Stomach smooth muscle (tissue), 2 donors: Measurements from ENCODE around the gene CCR2.
"Not testable (repeated sequence)": the region's sequence is repeated elsewhere in the genome, so short reads cannot be mapped to it uniquely, and the experiment has no call there.

Source experiments
- H3K27ac ChIP-seq: one replicate; pipeline ENCODE4 v1.7.0; 2013; ENCODE audit warnings: mild to moderate bottlenecking, low read length, inconsistent platforms
- H3K27me3 ChIP-seq, 2 donors: one replicate each; pipeline ENCODE4 v1.7.0; 2013; ENCODE audit warnings: low read length in 2 of 2; ENCODE audit not compliant: insufficient read depth in 2 of 2, control insufficient read depth in 1 of 2
- H3K36me3 ChIP-seq, 2 donors: one replicate each; pipeline ENCODE4 v1.7.0; 2013; ENCODE audit warnings: low read length in 2 of 2; ENCODE audit not compliant: control insufficient read depth in 2 of 2, insufficient read depth in 2 of 2
- H3K4me1 ChIP-seq: one replicate; pipeline ENCODE4 v1.7.0; 2013; ENCODE audit warnings: low read length; ENCODE audit not compliant: control insufficient read depth, insufficient read depth
- H3K4me3 ChIP-seq, 2 donors: one replicate each; pipeline ENCODE4 v1.7.0; 2013; ENCODE audit warnings: low read length in 2 of 2
- H3K9ac ChIP-seq, 2 donors: one replicate each; pipeline ENCODE4 v1.7.0; 2013; ENCODE audit warnings: low read length in 2 of 2, mild to moderate bottlenecking in 1 of 2
- H3K9me3 ChIP-seq, 2 donors: one replicate each; pipeline ENCODE4 v1.7.0; 2013; ENCODE audit warnings: low read length in 2 of 2; ENCODE audit not compliant: control insufficient read depth in 2 of 2
- donor health status: healthy.
- donor health status: Pancreatic carcinoma.

The CCR2 gene

GRCh38 chr3:46380471-46381221 lies 26.7 kb downstream of the CCR2 start:
- Histone ChIP-seq H3K9ac (no peak overlapping the region), H3K4me3 (no peak overlapping the region), H3K4me1 (no peaks in the 10 kb centered on the region), H3K27me3 (peaks cover 0 to 2% of the 10 kb centered on the region in 2 donors), H3K9me3 (no peaks in the 10 kb centered on the region), H3K36me3 (no peaks in the 10 kb centered on the region), H3K27ac (no peak overlapping the region)

GRCh38 chr3:46381625-46382024 lies 27.7 kb downstream of the CCR2 start:
- peaks cover 0 to 2% of the 10 kb centered on the region in 2 donors for H3K27me3 ChIP-seq
- no peaks in the 10 kb centered on the region for H3K9me3 ChIP-seq
- H3K36me3 ChIP-seq: no peaks in the 10 kb centered on the region
- H3K27ac ChIP-seq: no peak overlapping the region
- no peak overlapping the region for H3K9ac ChIP-seq
- H3K4me3 ChIP-seq: no peak overlapping the region
- no peaks in the 10 kb centered on the region for H3K4me1 ChIP-seq

- H3K9ac ChIP-seq: no peak overlapping the region
- H3K27ac ChIP-seq: no peak overlapping the region
- H3K36me3 ChIP-seq: no peaks in the 10 kb centered on the region
- H3K9me3 ChIP-seq: no peaks in the 10 kb centered on the region
- H3K4me3 ChIP-seq: no peak overlapping the region
- no peaks in the 10 kb centered on the region for H3K4me1 ChIP-seq
- H3K27me3 ChIP-seq: no peaks in the 10 kb centered on the region
These were observed 29.5 kb downstream of the CCR2 start for GRCh38 chr3:46383211-46383950.

- no peaks in the 10 kb centered on the region for H3K36me3 ChIP-seq
- H3K9me3 ChIP-seq: no peaks in the 10 kb centered on the region
- no peaks in the 10 kb centered on the region for H3K4me1 ChIP-seq
- no peaks in the 10 kb centered on the region for H3K27me3 ChIP-seq
- H3K4me3 ChIP-seq: no peak overlapping the region
- no peak overlapping the region for H3K27ac ChIP-seq
- H3K9ac ChIP-seq: no peak overlapping the region
These were observed 30.0 kb downstream of the CCR2 start for GRCh38 chr3:46383951-46384330.

GRCh38 chr3:46386205-46386604 lies 32.3 kb downstream of the CCR2 start:
- Histone ChIP-seq H3K27ac (no peak overlapping the region), H3K9me3 (no peaks in the 10 kb centered on the region), H3K4me3 (no peak overlapping the region), H3K27me3 (no peaks in the 10 kb centered on the region), H3K36me3 (no peaks in the 10 kb centered on the region), H3K9ac (no peak overlapping the region), H3K4me1 (no peaks in the 10 kb centered on the region)

GRCh38 chr3:46388847-46389246 lies 34.9 kb downstream of the CCR2 start:
- not testable (repeated sequence) for H3K4me3 ChIP-seq, H3K9me3 ChIP-seq, H3K36me3 ChIP-seq, H3K9ac ChIP-seq, H3K4me1 ChIP-seq, H3K27ac ChIP-seq, H3K27me3 ChIP-seq

- no peaks in the 10 kb centered on the region for H3K36me3 ChIP-seq
- H3K27ac ChIP-seq: no peak overlapping the region
- H3K4me3 ChIP-seq: no peak overlapping the region
- H3K9ac ChIP-seq: no peak overlapping the region
- no peaks in the 10 kb centered on the region for H3K9me3 ChIP-seq
- no peaks in the 10 kb centered on the region for H3K27me3 ChIP-seq
- H3K4me1 ChIP-seq: no peaks in the 10 kb centered on the region
These were observed 35.4 kb downstream of the CCR2 start for GRCh38 chr3:46389306-46389705.

- not testable (repeated sequence) for H3K27ac ChIP-seq, H3K4me1 ChIP-seq, H3K4me3 ChIP-seq, H3K36me3 ChIP-seq, H3K9ac ChIP-seq, H3K27me3 ChIP-seq, H3K9me3 ChIP-seq
These were observed 37.6 kb downstream of the CCR2 start for GRCh38 chr3:46391526-46391925.

GRCh38 chr3:46393011-46393410 lies 39.1 kb downstream of the CCR2 start:
- H3K27me3 ChIP-seq: no peaks in the 10 kb centered on the region
- no peaks in the 10 kb centered on the region for H3K9me3 ChIP-seq
- no peak overlapping the region for H3K27ac ChIP-seq
- no peaks in the 10 kb centered on the region for H3K4me1 ChIP-seq
- no peaks in the 10 kb centered on the region for H3K36me3 ChIP-seq
- H3K9ac ChIP-seq: no peak overlapping the region
- H3K4me3 ChIP-seq: no peak overlapping the region

- no peak overlapping the region for H3K9ac ChIP-seq
- no peaks in the 10 kb centered on the region for H3K36me3 ChIP-seq
- H3K27me3 ChIP-seq: no peaks in the 10 kb centered on the region
- no peak overlapping the region for H3K27ac ChIP-seq
- no peak overlapping the region for H3K4me3 ChIP-seq
- H3K9me3 ChIP-seq: no peaks in the 10 kb centered on the region
- H3K4me1 ChIP-seq: no peaks in the 10 kb centered on the region
These were observed 39.9 kb downstream of the CCR2 start for GRCh38 chr3:46393554-46394434.
